BJ (cell line): ENCODE results near the gene LRRC45. TPM values are rescaled to one million over a fixed set of nuclear protein-coding genes. Genes with fewer than 3 reads are reported as not detected.

Experiments
- CTCF ChIA-PET: fragments of 350-600 bp; formaldehyde crosslinking; extraction: SDS; loops from one replicate; lab custom pipeline; 2021; ENCODE audit warnings: antibody characterized with exemption, inconsistent platforms; lab: Yijun Ruan, JAX
- POLR2A ChIA-PET: fragments of 300-600 bp; sonication (Branson Sonifier 250); formaldehyde crosslinking; extraction: SDS; loops from one replicate; lab custom pipeline; 2021; ENCODE audit warnings: antibody characterized with exemption; lab: Charles Lee
- DNase-seq: peaks from one replicate; pipeline ENCODE4 v3.0.0-alpha.2; 2011; ENCODE audit warnings: low read depth
- H3K27me3 ChIP-seq: 2 replicates; pipeline ENCODE4 v1.6.0; 2011; ENCODE audit warnings: low read length; ENCODE audit not compliant: control insufficient read depth, insufficient read depth
- H3K36me3 ChIP-seq: 2 replicates; pipeline ENCODE4 v1.5.1; 2011; ENCODE audit warnings: low read length; ENCODE audit not compliant: control insufficient read depth, insufficient read depth
- H3K4me3 ChIP-seq: 2 replicates; pipeline ENCODE4 v1.5.1; 2011; ENCODE audit warnings: low read depth, mild to moderate bottlenecking, control low read depth, low read length
- polyA plus RNA-seq: library from polyadenylated mRNA; depleted of rRNA; stranded (reverse); fragments of >200 nt; gene quantifications from 2 replicates; pipeline ENCODE4 v1.2.3, GENCODE V29; 2011
- TF ChIP-seq, protein P1 (sequence below): IDR thresholded peaks from 2 replicates; pipeline ENCODE4 v1.5.1; 2011; ENCODE audit warnings: low read depth, mild to moderate bottlenecking, control low read depth, inconsistent platforms, low read length, moderate library complexity; ENCODE audit not compliant: insufficient read depth

LRRC45 gene
- polyA plus RNA-seq, 1 experiment: 6.0 TPM

DNA sequence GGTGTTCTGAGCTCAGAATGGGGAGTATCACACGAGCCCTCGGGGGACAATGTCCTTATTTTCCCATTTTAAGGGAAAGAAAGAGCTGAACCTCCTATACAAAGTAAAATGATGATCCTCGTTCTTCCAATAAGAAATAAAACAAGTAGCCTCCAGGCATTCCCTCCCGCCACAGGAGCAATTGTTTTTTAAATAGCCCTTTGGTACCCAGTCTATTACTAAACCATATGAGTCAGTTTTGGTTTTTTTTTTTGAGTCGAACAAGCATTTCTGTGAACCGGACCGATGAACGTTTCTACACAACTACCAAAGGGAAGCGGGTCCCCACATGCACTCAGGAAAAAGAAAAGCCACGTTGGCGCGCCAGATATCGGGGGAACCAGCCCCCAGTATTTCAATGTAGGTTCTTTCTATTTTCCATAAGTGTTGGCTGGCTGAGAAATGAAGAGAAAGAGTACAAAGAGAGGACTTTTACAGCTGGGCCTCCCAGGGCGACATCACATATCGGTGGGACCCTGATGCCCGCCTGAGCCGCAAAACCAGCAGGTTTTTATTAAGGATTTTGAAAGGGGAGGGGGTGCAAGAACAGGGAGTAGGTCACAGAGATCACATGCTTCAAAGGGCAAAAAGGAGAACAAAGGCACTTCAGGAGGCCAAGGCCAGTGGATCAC is 18.2 kb downstream of the LRRC45 start:
- Histone ChIP-seq H3K27me3 (no peaks in the 10 kb centered on the region), H3K4me3 (no peak overlapping the region), H3K36me3 (no peaks in the 10 kb centered on the region)
- POLR2A ChIA-PET: no interaction called here
- TF ChIP-seq, protein P1, sequence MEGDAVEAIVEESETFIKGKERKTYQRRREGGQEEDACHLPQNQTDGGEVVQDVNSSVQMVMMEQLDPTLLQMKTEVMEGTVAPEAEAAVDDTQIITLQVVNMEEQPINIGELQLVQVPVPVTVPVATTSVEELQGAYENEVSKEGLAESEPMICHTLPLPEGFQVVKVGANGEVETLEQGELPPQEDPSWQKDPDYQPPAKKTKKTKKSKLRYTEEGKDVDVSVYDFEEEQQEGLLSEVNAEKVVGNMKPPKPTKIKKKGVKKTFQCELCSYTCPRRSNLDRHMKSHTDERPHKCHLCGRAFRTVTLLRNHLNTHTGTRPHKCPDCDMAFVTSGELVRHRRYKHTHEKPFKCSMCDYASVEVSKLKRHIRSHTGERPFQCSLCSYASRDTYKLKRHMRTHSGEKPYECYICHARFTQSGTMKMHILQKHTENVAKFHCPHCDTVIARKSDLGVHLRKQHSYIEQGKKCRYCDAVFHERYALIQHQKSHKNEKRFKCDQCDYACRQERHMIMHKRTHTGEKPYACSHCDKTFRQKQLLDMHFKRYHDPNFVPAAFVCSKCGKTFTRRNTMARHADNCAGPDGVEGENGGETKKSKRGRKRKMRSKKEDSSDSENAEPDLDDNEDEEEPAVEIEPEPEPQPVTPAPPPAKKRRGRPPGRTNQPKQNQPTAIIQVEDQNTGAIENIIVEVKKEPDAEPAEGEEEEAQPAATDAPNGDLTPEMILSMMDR: no peak
- CTCF ChIA-PET: interaction anchor here (1.5 kb wide), 1 partner anchor 11 kb away, joined by 6 read pairs; no protein-coding TSS in a partner anchor
- no peak for DNase-seq

DNA sequence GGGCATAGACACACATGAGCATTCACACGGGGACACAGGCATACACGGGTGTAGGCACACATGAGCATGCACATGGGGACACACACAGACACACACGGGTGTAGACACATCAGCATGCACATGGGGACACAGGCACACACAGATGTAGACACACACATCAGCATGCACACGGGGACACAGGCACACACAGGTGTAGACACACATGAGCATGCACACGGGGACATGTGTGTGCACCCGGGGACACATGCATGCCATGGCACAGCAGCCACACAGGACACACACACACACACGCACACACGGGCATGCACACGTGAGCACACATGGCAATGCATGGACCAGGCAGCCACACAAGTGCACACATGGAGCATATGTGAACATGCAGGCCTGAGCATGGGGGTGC is 19.5 kb downstream of the LRRC45 start:
- ChIA-PET POLR2A (no interaction called here), CTCF (interaction anchor here (1.2 kb wide), 1 partner anchor 22 kb away, joined by 3 read pairs; no protein-coding TSS in a partner anchor)
- Histone ChIP-seq H3K36me3 (peaks cover 1% of the 10 kb centered on the region), H3K27me3 (no peaks in the 10 kb centered on the region), H3K4me3 (no peak overlapping the region)
- TF ChIP-seq, protein P1: no peak
- DNase-seq: no peak

DNA sequence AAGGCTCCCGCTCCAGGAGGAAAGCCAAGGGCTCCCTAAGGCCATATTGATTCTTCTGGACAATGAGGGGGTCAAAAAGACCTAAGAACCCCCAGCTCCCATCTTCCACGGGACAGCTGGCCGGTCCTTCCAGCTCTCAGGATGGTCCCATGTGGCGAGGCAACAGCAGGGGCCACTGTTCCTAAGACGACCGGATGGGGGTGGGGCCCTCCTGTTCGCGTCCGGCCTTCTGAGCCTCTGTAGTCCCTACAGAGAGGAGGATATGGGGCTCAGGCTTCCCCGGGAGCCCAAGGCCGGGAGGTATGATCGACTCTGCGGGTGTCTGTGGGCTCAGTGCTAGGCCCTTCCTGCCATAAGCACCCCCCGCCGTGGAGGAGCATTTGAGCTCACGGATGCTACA is 20.4 kb downstream of the LRRC45 start:
- TF ChIP-seq, protein P1: no peak
- no peak overlapping the region for H3K4me3 ChIP-seq
- ChIA-PET CTCF (interaction anchor here (1.2 kb wide), 1 partner anchor 23 kb away, joined by 3 read pairs; no protein-coding TSS in a partner anchor), POLR2A (no interaction called here)
- H3K27me3 ChIP-seq: no peaks in the 10 kb centered on the region
- peaks cover 8% of the 10 kb centered on the region for H3K36me3 ChIP-seq
- DNase-seq: no peak

DNA sequence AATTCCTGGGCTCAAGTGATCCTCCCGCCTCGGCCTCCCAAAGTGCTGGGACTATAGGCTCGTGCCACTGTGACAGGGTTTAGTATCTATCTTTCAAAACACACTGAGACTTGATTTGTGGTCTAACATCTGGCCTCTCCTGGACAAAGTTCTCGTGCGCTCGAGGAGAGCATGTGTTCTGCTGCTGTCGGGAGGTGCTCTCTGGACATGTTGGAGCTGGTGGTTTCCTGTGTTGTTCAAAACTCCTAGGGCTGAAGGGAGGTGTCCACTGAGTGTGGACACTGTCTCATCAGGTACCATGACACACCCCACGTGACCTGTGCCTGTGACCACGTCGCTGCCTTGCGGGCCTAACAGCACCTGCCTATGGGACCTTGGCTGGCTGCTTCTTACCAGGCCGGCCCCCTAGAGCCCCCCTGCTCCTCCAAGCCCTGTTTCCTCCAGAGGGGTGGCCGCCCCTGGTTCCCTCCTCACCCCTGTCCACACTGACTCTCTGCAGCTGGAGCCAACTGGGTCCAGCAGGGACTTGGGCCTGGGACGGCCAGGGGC is 22.9 kb downstream of the LRRC45 start:
- Histone ChIP-seq H3K36me3 (peaks cover 20% of the 10 kb centered on the region), H3K4me3 (no peak overlapping the region), H3K27me3 (no peaks in the 10 kb centered on the region)
- no peak for DNase-seq
- TF ChIP-seq, protein P1: no peak
- ChIA-PET POLR2A (no interaction called here), CTCF (interaction anchor here (1.9 kb wide), 1 partner anchor 8 kb away, joined by 5 read pairs; the partner anchor contains the start of gene DCXR)

DNA sequence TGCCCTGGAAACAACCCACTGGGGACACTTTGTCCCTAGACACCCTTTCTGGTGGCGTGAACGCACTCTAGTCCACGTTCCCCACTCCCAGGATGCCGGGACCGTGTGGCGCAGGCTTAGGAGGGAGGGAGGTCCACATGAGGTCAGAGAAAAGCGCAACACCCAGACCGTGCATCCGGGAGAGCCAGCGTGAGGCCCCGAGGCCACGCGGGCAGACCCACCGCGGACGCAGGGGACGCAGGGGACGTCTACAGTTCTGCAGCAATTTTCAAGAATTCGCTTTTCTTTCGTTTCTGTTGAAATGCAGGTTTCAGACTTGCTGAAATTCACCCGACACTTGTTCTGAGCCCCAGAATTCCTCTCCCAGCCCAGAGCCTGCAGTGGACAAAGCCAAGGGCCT is 23.8 kb downstream of the LRRC45 start:
- no peak for DNase-seq
- TF ChIP-seq, protein P1: no peak
- H3K4me3 ChIP-seq: no peak overlapping the region
- H3K36me3 ChIP-seq: peaks cover 20% of the 10 kb centered on the region
- ChIA-PET CTCF (interaction anchor here (1.9 kb wide), 1 partner anchor 9 kb away, joined by 5 read pairs; the partner anchor contains the start of gene DCXR), POLR2A (no interaction called here)
- no peaks in the 10 kb centered on the region for H3K27me3 ChIP-seq
